ENCODE data around the gene ZNF511.

GRCh38 chr10:133263674-133264073 lies 45.0 kb upstream of the ZNF511 start:
- no peak for TF ChIP-seq CTCF (IDR thresholded peaks at IDR 0.05; ENCODE audit: low read depth, low read length, poor library complexity, severe bottlenecking)
- no peak for TF ChIP-seq EZH2phosphoT487 (IDR thresholded peaks at IDR 0.05; ENCODE audit: borderline replicate concordance, low read length)

All from DOHH2 (cell line).